Middle frontal gyrus (tissue), 1 donor: ENCODE data around the gene AQP12B.
"Not testable (repeated sequence)": the region's sequence is repeated elsewhere in the genome, so short reads cannot be mapped to it uniquely, and the experiment has no call there.

Source experiments
- DNase-seq: peaks from one replicate; pipeline ENCODE4 v3.0.0-alpha.2; 2015; ENCODE audit warnings: low spot score; ENCODE audit errors: extremely low spot score

The AQP12B gene

GRCh38 chr2:240701736-240702639 lies 19.3 kb upstream of the AQP12B start:
- no peak for DNase-seq

- no peak for DNase-seq
Measured at GRCh38 chr2:240701091-240701735, 18.5 kb upstream of the AQP12B start.

GRCh38 chr2:240700616-240701015 lies 17.9 kb upstream of the AQP12B start:
- DNase-seq = not testable (repeated sequence)

- not testable (repeated sequence) for DNase-seq
Measured at GRCh38 chr2:240699835-240700234, 17.1 kb upstream of the AQP12B start.

GRCh38 chr2:240698852-240699561 lies 16.3 kb upstream of the AQP12B start:
- DNase-seq = not testable (repeated sequence)

DNA sequence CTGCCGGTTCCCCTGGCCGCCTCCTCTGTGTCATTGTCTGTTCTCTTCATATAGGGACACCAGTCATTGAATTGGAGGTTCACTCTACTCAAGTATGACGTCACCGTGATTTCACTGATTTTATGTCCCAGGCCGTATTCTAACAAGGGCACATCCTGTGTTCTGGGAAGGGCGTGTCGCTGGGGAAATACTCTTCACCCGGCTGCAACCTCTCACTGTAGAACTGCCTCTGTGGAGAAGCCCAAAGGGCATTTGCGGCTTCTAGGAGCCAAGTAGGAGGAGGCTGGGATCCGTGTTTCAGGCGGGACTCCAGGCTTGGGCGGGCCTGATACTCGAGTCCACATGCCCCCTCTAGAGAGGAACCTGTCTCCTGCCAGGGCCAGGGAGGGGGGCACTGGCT lies 13.8 kb upstream of the AQP12B start:
- not testable (repeated sequence) for DNase-seq

- DNase-seq = not testable (repeated sequence)
Measured at GRCh38 chr2:240695593-240695992, 12.9 kb upstream of the AQP12B start.

- not testable (repeated sequence) for DNase-seq
Measured at GRCh38 chr2:240694304-240694703, 11.6 kb upstream of the AQP12B start.

DNA sequence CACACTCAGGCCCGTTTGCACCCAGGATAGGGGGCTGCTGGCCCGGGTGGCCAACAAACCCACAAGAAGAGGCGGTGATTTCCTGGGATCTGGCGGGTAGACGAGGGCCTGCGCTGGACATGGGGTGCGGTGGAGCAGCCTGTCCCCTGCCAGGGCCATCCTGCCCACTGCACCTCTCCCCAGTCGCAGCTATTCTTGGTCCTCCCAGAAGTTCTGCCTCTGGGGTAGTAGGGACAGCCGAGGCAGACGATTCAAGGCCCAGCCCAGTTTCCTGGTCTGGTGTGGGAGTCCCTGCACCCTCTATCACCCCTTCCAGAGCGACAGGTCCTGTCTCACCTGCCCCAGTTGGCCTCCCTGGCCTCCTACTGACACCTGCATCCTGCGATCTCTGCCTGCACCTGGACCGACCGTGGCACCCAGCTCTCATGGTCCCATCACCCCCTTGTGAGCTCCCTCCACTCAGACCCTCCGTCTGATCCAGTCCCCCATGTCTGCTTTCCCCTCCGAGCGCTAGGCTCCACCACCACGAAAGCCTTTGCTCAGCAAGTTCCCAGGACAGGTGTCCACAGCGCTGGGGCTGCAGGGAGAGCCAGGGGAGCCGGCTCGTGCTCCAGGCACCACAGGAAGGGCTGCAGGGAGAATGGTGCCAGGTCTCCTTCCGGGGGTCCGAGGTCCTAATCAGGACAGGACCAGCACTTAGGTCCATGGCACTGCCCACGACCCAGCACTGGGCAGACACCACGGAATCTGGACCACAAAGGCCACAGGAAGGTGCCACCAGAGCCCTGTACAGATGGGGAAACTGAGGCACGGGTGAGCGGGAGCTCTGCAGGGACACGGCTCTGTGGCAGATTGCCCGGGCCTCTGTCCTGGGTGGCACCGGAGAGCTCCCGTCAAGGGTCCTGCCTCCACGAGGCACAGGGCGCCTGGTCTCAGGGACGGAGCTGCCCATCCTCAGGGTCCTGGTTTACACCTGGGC lies 10.2 kb upstream of the AQP12B start:
- not testable (repeated sequence) for DNase-seq

DNA sequence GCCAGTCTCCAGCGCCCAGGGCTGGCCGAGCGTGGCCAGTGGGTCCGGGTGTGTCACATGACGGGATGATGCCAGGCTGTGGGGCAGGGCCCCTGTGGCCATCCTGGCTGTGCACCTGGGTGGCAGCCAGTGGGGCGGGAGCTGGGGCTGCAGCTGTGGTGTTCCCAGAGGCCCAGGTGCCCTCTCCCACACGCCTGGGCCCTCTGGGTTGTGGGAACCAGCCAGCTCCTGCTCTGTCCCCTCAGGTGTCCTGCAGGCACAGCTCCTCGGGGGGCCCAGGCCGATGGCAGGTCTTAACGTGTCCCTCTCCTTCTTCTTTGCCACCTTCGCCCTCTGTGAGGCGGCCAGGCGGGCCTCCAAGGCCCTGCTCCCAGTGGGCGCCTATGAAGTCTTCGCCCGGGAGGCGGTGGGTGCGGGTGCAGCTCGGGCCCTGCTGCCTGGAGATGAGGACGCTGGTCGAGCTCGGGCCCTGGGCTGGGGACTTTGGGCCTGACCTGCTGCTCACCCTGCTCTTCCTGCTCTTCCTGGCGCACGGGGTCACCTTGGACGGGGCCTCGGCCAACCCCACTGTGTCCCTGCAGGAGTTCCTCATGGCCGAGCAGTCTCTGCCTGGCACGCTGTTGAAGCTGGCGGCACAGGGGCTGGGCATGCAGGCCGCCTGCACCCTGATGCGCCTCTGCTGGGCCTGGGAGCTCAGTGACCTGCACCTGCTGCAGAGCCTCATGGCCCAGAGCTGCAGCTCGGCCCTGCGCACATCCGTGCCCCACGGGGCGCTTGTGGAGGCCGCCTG lies 9.1 kb upstream of the AQP12B start, which contains the start of gene AQP12A:
Gene AQP12A, plus strand, starts transcription at position 236 of the 790 bp plus-strand sequence. Its CDS starts 48 bp downstream, at position 284.
- not testable (repeated sequence) for DNase-seq

- DNase-seq = not testable (repeated sequence)
Measured at GRCh38 chr2:240691075-240691427, 8.4 kb upstream of the AQP12B start.

GRCh38 chr2:240690421-240691074 lies 7.9 kb upstream of the AQP12B start:
- DNase-seq = not testable (repeated sequence)

GRCh38 chr2:240689975-240690374 lies 7.3 kb upstream of the AQP12B start:
- no peak for DNase-seq

GRCh38 chr2:240688553-240688919 lies 5.9 kb upstream of the AQP12B start:
- no peak for DNase-seq

DNA sequence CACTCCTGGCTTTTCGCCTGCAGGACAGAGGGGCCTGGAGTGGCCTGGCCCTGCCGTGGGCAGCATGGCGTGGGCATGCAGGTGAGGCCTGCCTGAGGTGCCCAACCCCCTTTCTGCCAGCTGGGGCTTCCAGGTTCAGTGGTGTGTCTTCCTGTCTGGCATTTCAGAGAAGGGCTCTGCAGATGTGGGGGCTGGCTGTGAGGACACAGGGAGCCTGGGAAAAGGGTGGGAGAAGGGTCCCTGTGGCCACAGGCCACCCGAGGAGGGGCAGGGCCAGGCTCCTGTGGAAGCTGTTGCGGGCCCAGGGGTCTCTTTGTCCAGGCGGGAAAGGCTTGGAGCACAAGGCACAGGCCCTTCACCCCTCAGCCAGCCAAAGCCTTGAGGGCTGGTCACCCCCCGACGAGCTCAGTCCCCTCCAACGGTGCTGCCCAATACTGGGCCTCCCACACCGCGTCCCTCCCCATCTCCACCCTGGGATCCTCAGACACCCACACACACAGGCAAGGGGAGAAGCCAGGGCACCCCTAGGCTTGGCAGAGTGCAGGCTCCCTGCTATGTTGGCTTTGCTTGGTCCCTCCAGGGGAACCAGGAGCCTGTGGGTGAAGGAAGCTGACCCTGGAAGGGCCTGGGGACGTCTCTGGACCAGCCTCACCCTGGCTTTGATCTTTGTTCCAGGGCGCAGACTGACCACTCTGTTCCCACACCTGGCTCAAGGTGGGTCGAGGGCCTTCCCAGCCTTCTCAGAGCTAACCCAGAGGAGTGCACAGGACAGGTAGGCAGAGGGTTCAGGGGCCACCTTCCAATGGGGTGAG lies 5.3 kb upstream of the AQP12B start:
- no peak for DNase-seq

GRCh38 chr2:240687045-240687740 lies 4.5 kb upstream of the AQP12B start:
- no peak for DNase-seq

GRCh38 chr2:240686460-240686859 lies 3.8 kb upstream of the AQP12B start:
- DNase-seq = no peak
